Thoracic aorta (tissue), 2 donors: Measurements from ENCODE around the gene RBM18. TPM values are rescaled to one million over a fixed set of nuclear protein-coding genes. Genes with fewer than 3 reads are reported as not detected.

Experiments
- ATAC-seq: fragments of 150-250 bp; one replicate; pipeline ENCODE4 v1.8.0; 2017; ENCODE audit warnings: low read depth; ENCODE audit not compliant: insufficient number of reproducible peaks, low FRiP score
- DNase-seq: peaks from one replicate; pipeline ENCODE4 v3.0.0-alpha.2; 2020; ENCODE audit warnings: low spot score
- H3K27ac ChIP-seq, 2 donors: fragments of 200-600 bp; sonication (generic); 1 replicate in 1 of 2; 2 replicates in 1 of 2; pipeline ENCODE4 v1.5.1; 2016; ENCODE audit warnings: mild to moderate bottlenecking in 2 of 2, moderate library complexity in 2 of 2
- H3K27me3 ChIP-seq: fragments of 200-600 bp; sonication (generic); replicated peaks from 2 replicates; pipeline ENCODE4 v1.6.0; 2016; ENCODE audit warnings: mild to moderate bottlenecking; ENCODE audit not compliant: insufficient read depth
- H3K36me3 ChIP-seq: fragments of 200-600 bp; sonication (generic); one replicate; pipeline ENCODE4 v1.5.1; 2016
- H3K4me1 ChIP-seq, 2 donors: fragments of 200-600 bp; sonication (generic); 1 replicate in 1 of 2; 2 replicates in 1 of 2; pipeline versions ENCODE4 v1.5.1 to v1.6.0; 2016; ENCODE audit warnings: low read depth in 2 of 2, mild to moderate bottlenecking in 1 of 2; ENCODE audit not compliant: control insufficient read depth in 1 of 2
- H3K4me3 ChIP-seq: fragments of 200-600 bp; sonication (generic); 2 replicates; pipeline ENCODE4 v1.5.1; 2016; ENCODE audit warnings: mild to moderate bottlenecking
- H3K9me3 ChIP-seq: fragments of 200-600 bp; sonication (generic); 2 replicates; pipeline ENCODE4 v1.5.1; 2016
- CTCF ChIP-seq: fragments of 200-600 bp; sonication (generic); IDR thresholded peaks from one replicate; pipeline ENCODE4 v1.5.1; 2019; ENCODE audit warnings: antibody characterized with exemption
- total RNA-seq, 2 donors: library from RNA; depleted of rRNA; stranded (reverse); fragments of >200 nt; gene quantifications; one replicate each; pipeline versions ENCODE4 v1.1.0 to v1.2.3, GENCODE V29; 2016

Gene RBM18
- total RNA-seq, 2 donors from 2014 or later: 7.3 to 10.5 TPM

DNA sequence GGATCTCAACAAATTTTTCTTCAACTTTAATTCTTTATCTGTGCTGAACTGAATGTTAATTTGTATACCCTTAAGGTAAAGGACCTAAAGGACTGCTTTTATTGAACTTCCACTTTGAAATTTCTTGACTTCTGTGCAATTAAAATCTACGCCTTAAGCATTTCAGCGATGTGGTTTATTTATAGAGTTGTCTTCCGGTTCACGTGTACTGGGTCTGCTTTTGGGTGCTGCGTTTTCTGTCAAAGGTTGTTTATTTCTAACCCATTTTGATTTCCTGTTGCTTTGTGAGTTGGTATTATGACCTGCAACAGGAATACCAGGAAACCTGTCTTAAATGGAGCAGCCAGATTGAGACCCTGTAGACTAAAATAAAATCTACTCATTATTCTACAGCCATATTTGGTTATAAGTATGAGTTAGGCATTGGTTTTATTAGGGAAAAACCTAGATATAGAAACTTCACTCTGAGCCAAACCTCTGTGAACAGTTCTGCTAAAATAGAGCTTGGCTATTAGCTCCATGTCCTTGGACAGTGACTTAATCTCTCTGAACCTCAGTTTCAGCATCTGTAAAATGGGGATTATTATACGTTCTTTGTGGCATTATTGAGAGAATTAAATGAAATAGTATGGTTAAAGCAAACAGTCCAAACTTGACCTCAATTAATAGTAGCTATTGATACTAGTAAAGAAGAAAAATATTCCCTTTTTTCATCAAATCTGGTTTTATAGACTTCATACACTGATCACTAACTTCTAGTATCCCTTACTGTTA, 3.6 kb upstream of the RBM18 start:
- no peak for TF ChIP-seq CTCF
- no peaks in the 10 kb centered on the region for H3K27me3 ChIP-seq
- H3K27ac ChIP-seq: no peak overlapping the region
- no peaks in the 10 kb centered on the region for H3K9me3 ChIP-seq
- no peak for DNase-seq
- ATAC-seq: no peak
- no peak overlapping the region for H3K4me3 ChIP-seq
- peaks cover 11 to 22% of the 10 kb centered on the region in 2 donors for H3K4me1 ChIP-seq
- H3K36me3 ChIP-seq: no peaks in the 10 kb centered on the region

DNA sequence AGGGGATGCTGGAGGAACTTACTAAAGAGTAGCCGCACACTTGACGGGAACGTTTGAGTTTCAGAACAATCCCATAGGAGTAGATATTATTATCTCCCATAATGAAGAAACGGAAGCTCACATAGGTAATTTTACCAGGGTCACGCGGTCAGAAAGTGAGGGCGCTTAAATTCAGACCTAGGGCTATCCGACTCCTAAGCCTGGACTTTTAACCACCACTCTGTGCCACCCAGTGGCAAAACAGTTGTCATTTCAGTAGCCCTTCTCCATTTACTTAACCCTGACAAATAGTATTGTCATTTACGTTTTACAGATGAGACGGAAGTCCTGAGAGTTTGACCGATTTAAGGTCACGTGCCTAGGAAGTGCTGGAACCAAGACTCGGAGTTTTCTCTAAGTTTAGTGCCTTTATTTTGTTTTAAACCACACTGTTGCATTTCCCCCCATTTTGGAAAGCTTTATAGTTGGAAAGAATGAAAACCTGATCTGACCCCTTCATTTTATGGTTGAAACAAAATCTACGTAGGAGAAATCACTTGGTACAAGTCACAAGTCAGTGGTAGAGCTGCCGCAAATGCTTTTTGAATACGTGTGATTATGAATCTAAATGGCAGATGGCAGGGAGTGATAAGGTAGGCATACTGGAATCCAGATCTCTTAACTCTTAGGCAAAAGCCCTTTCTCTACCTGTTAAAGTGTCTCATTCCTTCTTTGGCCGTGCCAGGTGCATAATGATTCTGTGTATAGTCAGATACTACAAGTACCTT, 692 bp upstream of the RBM18 start:
- Histone ChIP-seq H3K36me3 (peaks cover 6% of the 10 kb centered on the region), H3K9me3 (no peaks in the 10 kb centered on the region), H3K27ac (peak overlapping the region; percentile 86 to 91), H3K27me3 (no peaks in the 10 kb centered on the region), H3K4me3 (peak overlapping the region; percentile 86), H3K4me1 (peaks cover 21 to 43% of the 10 kb centered on the region in 2 donors)
- ATAC-seq: no peak
- no peak for DNase-seq
- no peak for TF ChIP-seq CTCF

DNA sequence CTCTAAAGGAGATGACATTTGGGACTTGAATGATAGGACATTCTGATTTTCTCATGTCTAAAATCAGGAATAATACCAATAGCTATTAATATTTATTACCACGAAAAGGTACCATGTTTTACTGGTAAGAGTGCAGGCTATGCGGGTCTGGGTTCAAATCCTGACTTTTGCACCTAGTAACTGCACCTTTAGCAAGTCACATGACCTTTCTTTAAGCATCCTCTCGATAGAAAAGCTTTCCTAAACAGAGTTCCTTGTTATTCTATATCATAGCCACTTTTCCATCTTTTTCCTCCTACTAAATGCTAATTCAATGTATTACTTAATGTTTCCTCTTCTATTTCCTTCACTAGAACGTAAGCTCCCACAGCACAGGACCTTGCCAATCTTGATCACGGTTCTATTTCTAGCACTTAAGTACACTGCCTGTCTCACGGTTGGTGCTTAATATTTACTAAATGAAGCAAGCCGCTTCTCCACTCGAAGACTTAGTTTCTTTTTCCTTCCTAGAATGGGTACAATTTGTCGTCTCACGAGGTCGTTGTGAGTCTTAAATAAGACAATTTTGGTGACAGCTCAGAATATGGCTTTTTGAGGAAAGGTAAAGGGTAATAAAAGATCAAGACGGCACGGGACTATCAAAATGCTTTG, 816 bp downstream of the RBM18 start:
- peak overlapping the region; percentile 86 to 91 for H3K27ac ChIP-seq
- H3K9me3 ChIP-seq: no peaks in the 10 kb centered on the region
- H3K4me3 ChIP-seq: peak overlapping the region; percentile 86
- ATAC-seq (no peak), DNase-seq (no peak)
- H3K27me3 ChIP-seq: no peaks in the 10 kb centered on the region
- peaks cover 9% of the 10 kb centered on the region for H3K36me3 ChIP-seq
- peaks cover 21 to 43% of the 10 kb centered on the region in 2 donors for H3K4me1 ChIP-seq
- no peak for TF ChIP-seq CTCF

DNA sequence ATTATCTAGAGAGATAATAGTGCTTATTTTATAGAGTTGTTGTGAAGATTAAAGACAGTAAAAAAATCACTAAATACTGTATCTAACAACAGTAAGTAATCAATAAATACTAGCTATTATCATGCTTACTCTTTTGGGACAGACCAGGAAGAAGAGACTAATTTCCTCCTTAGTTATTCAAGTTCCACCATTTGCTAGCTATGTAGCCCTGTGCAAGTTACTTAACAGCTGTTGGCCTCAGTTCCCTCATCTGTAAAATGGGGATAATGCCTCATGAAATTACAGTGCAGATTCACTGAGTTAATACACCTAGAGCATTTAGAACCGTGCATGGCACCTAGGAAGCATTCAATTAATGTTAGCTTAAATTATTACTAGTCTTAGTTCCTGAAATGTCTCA, 2.6 kb downstream of the RBM18 start:
- Histone ChIP-seq H3K9me3 (no peaks in the 10 kb centered on the region), H3K4me1 (peaks cover 21 to 43% of the 10 kb centered on the region in 2 donors), H3K27me3 (no peaks in the 10 kb centered on the region), H3K27ac (no peak overlapping the region), H3K36me3 (peaks cover 9% of the 10 kb centered on the region), H3K4me3 (no peak overlapping the region)
- ATAC-seq (no peak), DNase-seq (no peak)
- TF ChIP-seq CTCF: no peak

- Histone ChIP-seq H3K4me1 (peaks cover 21 to 43% of the 10 kb centered on the region in 2 donors), H3K27me3 (no peaks in the 10 kb centered on the region), H3K27ac (no peak overlapping the region), H3K36me3 (peaks cover 9% of the 10 kb centered on the region), H3K9me3 (no peaks in the 10 kb centered on the region), H3K4me3 (no peak overlapping the region)
- TF ChIP-seq CTCF: no peak
- ATAC-seq (peak; percentile 53), DNase-seq (peak; percentile 30)
These were observed 3.2 kb downstream of the RBM18 start for GRCh38 chr9:122261469-122261881.
